Fibroblast of villous mesenchyme (primary cell): ENCODE data around the gene UVRAG. TPM values are rescaled to one million over a fixed set of nuclear protein-coding genes. Genes with fewer than 3 reads are reported as not detected.
A peak's percentile ranks its signal among the peaks of the same experiment; 100 is the strongest.

Source experiments
- DNase-seq: peaks from one replicate; pipeline ENCODE4 v3.0.0-alpha.2; 2010; ENCODE audit warnings: low read depth
- H3K4me3 ChIP-seq: 2 replicates; pipeline ENCODE4 v1.5.1; 2011; ENCODE audit warnings: low read depth, mild to moderate bottlenecking, low read length
- total RNA-seq: library from RNA; depleted of rRNA; stranded (reverse); fragments of >200 nt; gene quantifications from 2 replicates; pipeline ENCODE4 v1.2.3, GENCODE V29; 2012
- TF ChIP-seq, protein P1 (sequence below): IDR thresholded peaks from 2 replicates; pipeline ENCODE4 v1.5.1; 2012; ENCODE audit warnings: low read depth, mild to moderate bottlenecking, low read length; ENCODE audit not compliant: insufficient read depth

Gene UVRAG
- total RNA-seq, 1 donor: 37.1 TPM

DNA sequence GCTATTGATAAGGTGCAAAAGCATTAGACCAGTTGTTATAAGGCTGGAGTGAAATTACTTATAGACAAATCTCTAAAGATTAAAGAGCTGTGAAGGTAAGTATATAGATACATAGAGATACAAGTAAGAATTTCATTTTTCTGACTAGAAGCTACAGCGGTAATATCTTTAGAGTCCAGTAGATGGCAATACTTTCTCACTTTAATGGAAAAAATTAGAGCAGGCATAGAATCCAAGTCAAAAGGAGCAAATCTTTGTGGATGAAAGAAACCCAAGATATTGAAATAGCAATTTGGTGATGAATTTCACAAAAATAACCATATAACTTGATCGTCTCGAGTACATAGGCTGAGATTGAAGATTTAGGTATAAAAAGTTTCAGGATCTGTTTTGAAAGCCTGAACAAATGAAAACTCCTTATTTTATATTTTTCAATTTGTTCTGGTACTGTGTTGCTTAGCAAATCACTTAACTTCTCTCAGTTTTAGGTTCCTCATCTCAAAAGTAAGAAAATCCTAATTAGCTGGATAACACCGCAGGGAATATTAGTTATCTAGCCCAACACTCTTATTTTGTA is 81.9 kb downstream of the UVRAG start:
- no peak overlapping the region for H3K4me3 ChIP-seq
- DNase-seq: peak; percentile 54
- TF ChIP-seq, protein P1, sequence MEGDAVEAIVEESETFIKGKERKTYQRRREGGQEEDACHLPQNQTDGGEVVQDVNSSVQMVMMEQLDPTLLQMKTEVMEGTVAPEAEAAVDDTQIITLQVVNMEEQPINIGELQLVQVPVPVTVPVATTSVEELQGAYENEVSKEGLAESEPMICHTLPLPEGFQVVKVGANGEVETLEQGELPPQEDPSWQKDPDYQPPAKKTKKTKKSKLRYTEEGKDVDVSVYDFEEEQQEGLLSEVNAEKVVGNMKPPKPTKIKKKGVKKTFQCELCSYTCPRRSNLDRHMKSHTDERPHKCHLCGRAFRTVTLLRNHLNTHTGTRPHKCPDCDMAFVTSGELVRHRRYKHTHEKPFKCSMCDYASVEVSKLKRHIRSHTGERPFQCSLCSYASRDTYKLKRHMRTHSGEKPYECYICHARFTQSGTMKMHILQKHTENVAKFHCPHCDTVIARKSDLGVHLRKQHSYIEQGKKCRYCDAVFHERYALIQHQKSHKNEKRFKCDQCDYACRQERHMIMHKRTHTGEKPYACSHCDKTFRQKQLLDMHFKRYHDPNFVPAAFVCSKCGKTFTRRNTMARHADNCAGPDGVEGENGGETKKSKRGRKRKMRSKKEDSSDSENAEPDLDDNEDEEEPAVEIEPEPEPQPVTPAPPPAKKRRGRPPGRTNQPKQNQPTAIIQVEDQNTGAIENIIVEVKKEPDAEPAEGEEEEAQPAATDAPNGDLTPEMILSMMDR: peak; percentile 69

DNA sequence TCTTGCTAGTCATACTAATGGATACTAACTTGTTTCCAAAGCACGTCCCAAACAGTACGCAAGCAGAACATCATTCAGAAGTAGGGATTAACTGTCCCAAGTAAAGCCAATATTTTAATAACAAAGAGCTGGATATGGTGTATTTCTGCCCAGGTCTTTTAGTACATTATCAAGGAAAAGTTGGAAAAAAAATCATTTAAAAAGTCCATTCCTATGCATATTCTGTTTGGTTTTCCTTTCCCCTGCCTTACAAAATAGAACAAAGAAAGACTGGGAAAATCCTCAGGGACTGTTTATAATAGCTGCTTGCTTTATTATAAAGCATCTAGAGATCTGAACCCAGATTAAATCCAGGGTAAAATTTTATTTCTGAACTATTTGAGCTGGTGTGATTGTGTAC is 83.9 kb downstream of the UVRAG start:
- no peak overlapping the region for H3K4me3 ChIP-seq
- TF ChIP-seq, protein P1: no peak
- DNase-seq: no peak

DNA sequence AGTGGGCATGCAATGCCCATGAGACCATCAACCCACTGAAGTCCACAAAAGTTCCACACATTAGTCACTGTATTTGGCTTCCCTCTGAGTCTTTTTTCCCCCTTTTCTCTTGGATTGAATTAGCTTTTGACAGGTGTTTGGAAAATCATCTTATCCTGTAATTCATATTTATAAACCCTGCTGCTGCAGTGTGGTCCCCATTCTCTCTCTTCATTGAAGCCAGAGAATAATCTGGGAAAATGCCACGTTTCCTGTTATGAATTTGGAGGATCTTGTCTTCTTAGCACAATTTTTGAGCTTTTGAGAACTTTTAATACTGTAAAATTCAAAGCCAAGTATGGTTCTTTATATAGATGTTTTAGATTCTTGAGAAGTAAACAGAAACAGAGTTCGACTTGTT is 84.8 kb downstream of the UVRAG start:
- TF ChIP-seq, protein P1: no peak
- no peak overlapping the region for H3K4me3 ChIP-seq
- no peak for DNase-seq

DNA sequence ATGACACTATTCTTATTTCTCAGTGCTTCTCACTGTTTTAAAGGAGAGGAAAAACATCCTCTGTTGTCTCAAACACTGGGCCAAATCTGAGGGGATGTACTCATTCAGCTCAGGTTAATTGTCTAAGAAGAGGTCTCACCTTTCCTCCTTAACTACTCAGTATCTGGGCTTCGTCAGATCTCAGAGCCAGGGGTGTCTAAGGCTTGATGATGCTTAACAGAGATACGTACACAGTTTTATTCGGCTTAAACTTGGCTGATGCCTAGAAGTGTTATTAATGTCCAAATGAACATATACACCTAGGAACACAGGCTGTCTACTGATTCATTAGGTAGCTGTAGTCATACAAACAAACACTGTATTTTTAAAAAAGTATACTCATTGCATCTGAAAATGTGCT is 85.8 kb downstream of the UVRAG start:
- DNase-seq: no peak
- H3K4me3 ChIP-seq: no peak overlapping the region
- TF ChIP-seq, protein P1: no peak

DNA sequence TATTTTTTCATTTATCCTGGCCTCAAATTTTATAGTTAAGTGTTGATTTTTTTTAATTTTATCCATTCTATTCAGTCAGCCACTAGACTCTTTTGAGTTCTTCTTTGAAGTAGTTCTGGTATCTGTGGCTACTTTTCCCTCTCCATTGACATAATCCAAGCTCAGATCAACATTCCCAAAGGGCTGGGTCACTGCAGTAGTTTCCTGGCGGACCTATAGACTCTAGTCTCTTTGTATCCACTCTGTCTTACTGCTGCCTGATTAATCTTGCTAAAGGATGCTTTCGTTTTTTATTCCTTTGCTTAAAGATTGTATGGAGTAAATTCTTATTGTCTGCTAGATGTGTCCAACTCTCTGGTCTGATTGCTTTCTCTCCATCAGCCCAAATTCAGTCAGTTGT is 87.6 kb downstream of the UVRAG start:
- TF ChIP-seq, protein P1: no peak
- DNase-seq: no peak
- H3K4me3 ChIP-seq: no peak overlapping the region

DNA sequence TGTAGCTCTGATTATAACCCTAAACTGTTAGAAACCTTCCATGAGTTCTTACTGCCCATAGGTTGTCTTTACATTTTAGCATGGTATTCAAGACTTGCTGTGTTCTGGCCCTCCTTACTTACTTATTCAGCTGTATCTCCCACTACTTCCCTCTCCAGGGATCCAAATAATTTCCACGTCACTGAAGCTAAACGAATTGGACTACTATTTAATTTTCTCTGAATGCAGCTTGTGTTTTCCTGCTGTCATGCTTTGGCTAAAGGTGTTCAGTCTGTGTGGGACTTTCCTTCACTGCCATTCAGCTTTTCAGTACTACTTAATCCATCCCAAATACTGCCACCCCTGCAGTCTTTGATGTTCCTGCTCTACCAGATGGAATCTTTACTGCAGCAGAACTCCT is 88.3 kb downstream of the UVRAG start:
- DNase-seq: no peak
- TF ChIP-seq, protein P1: no peak
- no peak overlapping the region for H3K4me3 ChIP-seq

DNA sequence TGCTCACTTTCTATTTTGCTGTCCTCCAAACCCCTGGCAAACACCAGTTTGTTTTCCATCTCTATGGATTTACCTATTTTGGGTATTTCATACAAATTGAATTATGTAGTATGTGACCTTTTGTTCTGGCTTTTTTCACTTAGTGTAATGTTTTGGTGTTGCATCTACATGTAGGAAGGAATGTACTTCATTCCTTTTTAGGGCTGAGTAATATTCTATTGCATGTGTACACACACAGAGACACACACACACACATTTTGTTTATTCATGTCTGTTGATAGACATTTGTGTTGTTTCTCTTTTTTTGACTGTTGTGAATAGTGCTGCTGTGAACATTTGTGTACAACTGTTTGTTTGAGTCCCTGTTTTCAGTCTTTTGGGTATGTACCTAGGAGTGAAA is 90.4 kb downstream of the UVRAG start:
- DNase-seq: no peak
- TF ChIP-seq, protein P1: no peak

More for the DNA sequence above, 90.4 kb downstream of the UVRAG start:
- H3K4me3 ChIP-seq: no peak overlapping the region
